Embryonic facial prominence (tissue), 1 donor: ENCODE results near the gene PDHX.

ENCODE experiments used
- DNase-seq: peaks from one replicate; pipeline ENCODE4 v3.0.0-alpha.2; 2016; ENCODE audit errors: extremely low spot score

Gene PDHX

GRCh38 chr11:34957206-34957605, 40.8 kb downstream of the PDHX start:
- DNase-seq = no peak

- DNase-seq = no peak
These were observed 41.2 kb downstream of the PDHX start for GRCh38 chr11:34957606-34958005.

GRCh38 chr11:34959770-34960169, 43.4 kb downstream of the PDHX start:
- DNase-seq = no peak

GRCh38 chr11:34960277-34960676, 43.9 kb downstream of the PDHX start:
- no peak for DNase-seq

- no peak for DNase-seq
These were observed 45.6 kb downstream of the PDHX start for GRCh38 chr11:34962034-34962433.

- DNase-seq = no peak
These were observed 46.9 kb downstream of the PDHX start for GRCh38 chr11:34963351-34963750.

GRCh38 chr11:34964610-34965331, 48.4 kb downstream of the PDHX start:
- no peak for DNase-seq

- no peak for DNase-seq
These were observed 52.4 kb downstream of the PDHX start for GRCh38 chr11:34968862-34969261.

GRCh38 chr11:34970033-34970432, 53.6 kb downstream of the PDHX start:
- no peak for DNase-seq

- DNase-seq = no peak
These were observed 54.1 kb downstream of the PDHX start for GRCh38 chr11:34970480-34970879.

- DNase-seq = no peak
These were observed 55.5 kb downstream of the PDHX start for GRCh38 chr11:34971928-34972327.

- no peak for DNase-seq
These were observed 55.9 kb downstream of the PDHX start for GRCh38 chr11:34972366-34972765.

GRCh38 chr11:34972892-34973291, 56.5 kb downstream of the PDHX start:
- no peak for DNase-seq

- DNase-seq = no peak
These were observed 59.1 kb downstream of the PDHX start for GRCh38 chr11:34975482-34975881.

- no peak for DNase-seq
These were observed 60.2 kb downstream of the PDHX start for GRCh38 chr11:34976496-34977088.

GRCh38 chr11:34977089-34977912, 60.9 kb downstream of the PDHX start:
- no peak for DNase-seq

GRCh38 chr11:34978236-34979191, 62.1 kb downstream of the PDHX start:
- DNase-seq = no peak

GRCh38 chr11:34984514-34984913, 68.1 kb downstream of the PDHX start:
- DNase-seq = no peak

- DNase-seq = no peak
These were observed 70.6 kb downstream of the PDHX start for GRCh38 chr11:34986883-34987520.

GRCh38 chr11:34987617-34988016, 71.2 kb downstream of the PDHX start:
- no peak for DNase-seq
